ENCODE measurements around the gene KCNF1.

The KCNF1 gene, protein sequence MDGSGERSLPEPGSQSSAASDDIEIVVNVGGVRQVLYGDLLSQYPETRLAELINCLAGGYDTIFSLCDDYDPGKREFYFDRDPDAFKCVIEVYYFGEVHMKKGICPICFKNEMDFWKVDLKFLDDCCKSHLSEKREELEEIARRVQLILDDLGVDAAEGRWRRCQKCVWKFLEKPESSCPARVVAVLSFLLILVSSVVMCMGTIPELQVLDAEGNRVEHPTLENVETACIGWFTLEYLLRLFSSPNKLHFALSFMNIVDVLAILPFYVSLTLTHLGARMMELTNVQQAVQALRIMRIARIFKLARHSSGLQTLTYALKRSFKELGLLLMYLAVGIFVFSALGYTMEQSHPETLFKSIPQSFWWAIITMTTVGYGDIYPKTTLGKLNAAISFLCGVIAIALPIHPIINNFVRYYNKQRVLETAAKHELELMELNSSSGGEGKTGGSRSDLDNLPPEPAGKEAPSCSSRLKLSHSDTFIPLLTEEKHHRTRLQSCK

GRCh38 chr2:10911291-10912075, at the start of gene KCNF1:
Gene KCNF1 (plus strand): TSS chr2:10911934. CDS start chr2:10912427, 493 bp downstream.
- peak; percentile 38 for TF ChIP-seq CTCF (IDR thresholded peaks at IDR 0.05; ENCODE audit: insufficient read depth, low read depth, low read length, missing control alignments)
- DNase-seq (ENCODE audit: low read depth): peak; percentile 69
- H3K4me3 ChIP-seq (ENCODE audit: low read length): peak within 1 kb of the TSS; percentile 13

DNA sequence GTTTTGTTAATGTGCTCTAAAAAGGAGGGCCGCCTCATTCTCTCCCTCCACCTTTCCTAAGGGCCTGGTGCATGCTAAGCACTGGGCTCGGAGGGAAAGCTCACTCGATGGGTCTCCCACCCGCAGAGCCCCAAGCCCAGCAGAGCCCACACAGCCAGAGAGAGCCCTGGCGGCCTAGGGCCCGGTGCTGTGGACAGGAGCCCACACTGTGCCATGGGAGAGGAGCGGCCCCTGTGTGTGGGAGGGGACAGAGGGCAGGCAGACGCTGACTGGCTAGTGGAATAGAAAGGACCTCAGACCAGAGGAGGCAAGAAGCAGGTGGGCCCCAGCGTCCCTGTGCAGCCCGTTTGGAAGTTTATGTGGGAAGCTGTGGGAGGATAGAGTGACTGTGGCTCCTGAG, 49.4 kb upstream of the KCNF1 start:
- no peak for DNase-seq (ENCODE audit: low read depth)
- TF ChIP-seq CTCF (IDR thresholded peaks at IDR 0.05; ENCODE audit: insufficient read depth, low read depth, low read length, missing control alignments): no peak
- no peak overlapping the region for H3K4me3 ChIP-seq (ENCODE audit: low read length)

DNA sequence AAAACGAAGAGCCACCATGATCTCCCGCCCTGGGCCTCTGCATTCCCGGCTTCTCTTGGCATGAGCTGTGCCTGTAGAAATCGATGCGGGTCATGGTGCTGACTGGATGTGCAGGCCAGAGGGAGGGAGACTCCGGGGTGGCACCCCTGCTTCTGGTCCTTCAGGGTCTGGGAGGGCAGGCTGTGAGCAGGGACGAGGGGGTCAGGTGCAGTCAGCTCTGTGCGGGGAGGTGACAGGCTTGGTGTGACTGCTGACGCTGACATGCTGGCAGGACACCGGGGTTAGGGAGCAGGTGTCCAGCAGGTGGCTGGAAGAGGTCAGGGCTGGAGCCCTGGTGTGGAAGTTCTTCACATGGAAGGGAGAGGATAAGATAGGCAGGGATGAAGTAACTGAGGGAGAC, 48.7 kb upstream of the KCNF1 start:
- DNase-seq (ENCODE audit: low read depth): no peak
- TF ChIP-seq CTCF (IDR thresholded peaks at IDR 0.05; ENCODE audit: insufficient read depth, low read depth, low read length, missing control alignments): no peak
- H3K4me3 ChIP-seq (ENCODE audit: low read length): no peak overlapping the region

DNA sequence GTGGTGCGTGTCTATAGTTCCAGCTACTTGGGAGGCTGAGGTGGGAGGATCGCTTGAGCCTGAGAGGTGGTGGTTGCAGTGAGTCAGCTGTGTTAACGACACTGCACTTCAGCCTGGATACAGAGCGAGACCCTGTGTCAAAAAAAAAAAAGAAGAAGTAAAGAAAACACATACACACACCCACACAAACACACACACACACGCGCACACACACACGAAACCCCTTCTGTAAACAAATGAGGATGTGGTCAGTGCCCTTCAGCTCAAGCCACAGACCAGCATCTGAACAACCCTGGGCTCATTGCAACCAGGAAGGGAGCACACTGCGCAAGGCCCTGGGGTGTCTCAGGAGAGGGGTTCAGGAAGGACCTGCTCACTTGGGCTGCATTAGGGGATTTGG, 47.9 kb upstream of the KCNF1 start:
- TF ChIP-seq CTCF (IDR thresholded peaks at IDR 0.05; ENCODE audit: insufficient read depth, low read depth, low read length, missing control alignments): no peak
- no peak for DNase-seq (ENCODE audit: low read depth)
- no peak overlapping the region for H3K4me3 ChIP-seq (ENCODE audit: low read length)

DNA sequence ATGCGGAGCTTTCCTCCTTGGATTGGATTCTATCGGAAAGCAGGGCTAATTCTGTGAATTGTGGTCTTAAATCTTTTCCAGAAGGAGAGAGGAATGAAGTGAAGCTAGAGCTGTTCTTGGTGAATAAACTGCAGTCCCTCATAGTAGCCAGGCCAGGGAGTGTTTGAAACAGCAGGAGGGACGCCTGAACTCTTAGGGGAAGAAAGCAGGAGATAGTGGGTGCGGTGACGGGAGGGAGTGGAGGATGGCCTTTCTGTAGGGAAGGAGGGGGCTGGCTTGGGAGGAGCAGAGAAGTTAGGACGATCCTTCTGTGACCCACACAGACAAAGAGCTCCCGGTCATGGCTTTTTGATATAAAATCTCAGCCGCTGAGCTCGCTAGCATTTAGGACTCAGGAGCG, 47.5 kb upstream of the KCNF1 start:
- no peak overlapping the region for H3K4me3 ChIP-seq (ENCODE audit: low read length)
- DNase-seq (ENCODE audit: low read depth): no peak
- no peak for TF ChIP-seq CTCF (IDR thresholded peaks at IDR 0.05; ENCODE audit: insufficient read depth, low read depth, low read length, missing control alignments)

DNA sequence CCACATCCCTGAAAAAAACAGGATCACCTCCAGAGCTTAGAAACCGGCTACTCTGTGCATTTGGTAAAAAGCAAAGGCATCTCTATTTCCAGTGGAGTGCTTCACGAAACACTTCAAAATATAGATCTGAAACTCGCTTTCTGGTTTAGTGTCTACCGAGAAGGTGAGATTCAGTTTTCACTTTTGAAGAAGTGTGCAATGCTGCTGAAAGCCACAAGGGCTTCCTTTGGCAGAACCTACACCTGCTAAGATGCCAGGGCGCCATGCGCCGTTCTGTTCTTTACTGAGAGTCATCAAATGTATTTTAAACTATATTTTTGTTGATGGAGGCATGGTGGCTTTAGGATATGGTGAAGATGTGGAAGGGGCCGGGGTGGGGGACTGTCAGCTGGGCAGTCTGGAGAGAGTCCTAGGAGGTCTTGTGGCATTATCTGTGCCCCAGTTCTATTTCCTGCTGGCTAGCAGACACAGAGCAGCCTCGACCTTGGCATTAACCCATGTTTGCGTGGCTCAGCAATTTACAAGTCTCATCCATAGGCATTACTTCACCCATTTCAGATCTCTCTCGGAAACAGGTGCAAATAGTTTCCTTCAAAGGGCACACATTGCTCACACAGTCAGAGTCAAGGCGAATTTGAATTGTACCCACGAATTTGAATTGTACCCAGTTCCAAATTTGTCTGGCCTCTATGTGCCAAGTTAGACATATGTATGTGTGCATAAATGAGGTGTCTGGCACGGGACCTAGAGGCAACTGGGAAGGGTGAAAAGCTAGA, 46.7 kb upstream of the KCNF1 start:
- DNase-seq (ENCODE audit: low read depth): no peak
- peak; percentile 16 for TF ChIP-seq CTCF (IDR thresholded peaks at IDR 0.05; ENCODE audit: insufficient read depth, low read depth, low read length, missing control alignments)
- no peak overlapping the region for H3K4me3 ChIP-seq (ENCODE audit: low read length)

Data from epithelial cell of esophagus (primary cell).